Measurements from ENCODE around the gene MAG. TPM values are rescaled to one million over a fixed set of nuclear protein-coding genes. Genes with fewer than 3 reads are reported as not detected.
A peak's percentile ranks its signal among the peaks of the same experiment; 100 is the strongest.

The MAG gene
- total and polyA plus RNA-seq, 10 of the 15 experiments (the other 5 are each of a cell fraction or from before 2014, with no cell fraction given), result 0.03 to 0.82 (median 0.17) TPM; not detected in 2

GRCh38 chr19:35315883-35316282 is 23.9 kb downstream of the MAG start:
- H3K27ac ChIP-seq (ENCODE audit: control insufficient read depth, insufficient read depth), result no peak overlapping the region
- no peaks in the 10 kb centered on the region for H3K9me3 ChIP-seq (replicated peaks; ENCODE audit: control insufficient read depth, insufficient read depth, low read length)
- no peaks in the 10 kb centered on the region for H3K27me3 ChIP-seq (replicated peaks in 1 of 2; ENCODE audit: control insufficient read depth in 2 of 2, insufficient read depth in 2 of 2, low read length in 1 of 2)
- no peak overlapping the region for H2AFZ ChIP-seq (ENCODE audit: control insufficient read depth, low read depth, low read length)
- no peak for FAIRE-seq
- ChIA-PET SMC1A (ENCODE audit: uncharacterized antibody, unreplicated experiment) (interaction anchor here (0.5 to 11.0 kb wide), 8 partner anchors 8 to 193 kb away, joined by 3 to 122 read pairs (median 4); partner anchors contain the start of gene CD22), POLR2A (interaction anchor here (1.3 kb wide), 1 partner anchor 11 kb away, joined by 5 read pairs; no protein-coding TSS in a partner anchor), CTCF (interaction anchor here (0.6 to 2.5 kb wide), 11 partner anchors 12 to 179 kb away, joined by 3 to 9 read pairs (median 4); partner anchors contain the start of gene FFAR1), RAD21 (ENCODE audit: unreplicated experiment) (interaction anchor here (1.0 to 1.6 kb wide), 4 partner anchors 32 to 179 kb away, joined by 3 read pairs; partner anchors contain the start of gene FFAR1)
- 79% methylated on average over 9 of the region's 9 CpGs for WGBS (ENCODE audit: insufficient coverage, insufficient replicate concordance, low lambda C conversion rate, missing lambda C conversion rate)
- intact Hi-C loops (cut with micrococcal nuclease; ENCODE audit: unreplicated experiment), result no loop called here
- no peak overlapping the region for H3K4me2 ChIP-seq (ENCODE audit: control insufficient read depth, insufficient read depth)
- no peak overlapping the region for H3K9ac ChIP-seq (ENCODE audit: control insufficient read depth, insufficient read depth, low read length)
- H3K4me1 ChIP-seq (ENCODE audit: control insufficient read depth, insufficient read depth, low read length), result peaks cover 20% of the 10 kb centered on the region
- no TSS peak for BruUV-seq (replicated peaks)
- in situ Hi-C loops (cut with MboI), result no loop called here
- H4K20me1 ChIP-seq (ENCODE audit: control insufficient read depth, insufficient read depth), result no peaks in the 10 kb centered on the region
- ATAC-seq, result peak; percentile 33; the same call in 2 of the 3 replicates
- H3K36me3 ChIP-seq (ENCODE audit: control insufficient read depth in 2 of 2, insufficient read depth in 2 of 2, low read length in 1 of 2), result no peaks in the 10 kb centered on the region
- no peak overlapping the region for H3K4me3 ChIP-seq
- no peak for DNase-seq (ENCODE audit: low read depth, low spot score)
- H3K79me2 ChIP-seq (ENCODE audit: control insufficient read depth, insufficient read depth, low read length), result no peaks in the 10 kb centered on the region
- no peak for TF ChIP-seq SUZ12 (IDR thresholded peaks at IDR 0.05; ENCODE audit: unreplicated experiment)
- no peak for TF ChIP-seq MLLT1 (IDR thresholded peaks at IDR 0.05)
- TF ChIP-seq HSF1 (IDR thresholded peaks at IDR 0.05; ENCODE audit: low read depth, low read length), result no peak
- TF ChIP-seq WRNIP1 (IDR thresholded peaks at IDR 0.05; ENCODE audit: borderline replicate concordance, low read depth, low read length), result no peak
- TF ChIP-seq CTCF (IDR thresholded peaks at IDR 0.05 in 2 of 3, conservative IDR thresholded peaks at IDR 0.05 in 1 of 3; ENCODE audit: control insufficient read depth in 2 of 3, extremely low read depth in 1 of 3, insufficient read depth in 1 of 3, low read depth in 3 of 3, low read length in 3 of 3), result peak in 2 of 3 experiments; percentile 10 to 33; a peak in 1 of 6 replicates
- no peak for TF ChIP-seq ATF3 (IDR thresholded peaks at IDR 0.05; ENCODE audit: borderline replicate concordance, extremely low read depth, low read depth, low read length)
- TF ChIP-seq KLF5 (IDR thresholded peaks at IDR 0.05; ENCODE audit: partially characterized antibody), result no peak
- TF ChIP-seq SMC3 (IDR thresholded peaks at IDR 0.05; ENCODE audit: borderline replicate concordance, low read length), result peak; percentile 13; the same call in 1 of the 2 replicates
- TF ChIP-seq ZNF687 (IDR thresholded peaks at IDR 0.05), result no peak
- peak; percentile 38; the same call in 1 of the 2 replicates for TF ChIP-seq RAD21 (IDR thresholded peaks at IDR 0.05; ENCODE audit: insufficient read depth, low read depth, low read length)
- TF ChIP-seq GATAD2B (conservative IDR thresholded peaks at IDR 0.05; ENCODE audit: low read depth), result no peak
- no peak for TF ChIP-seq SREBF2 (IDR thresholded peaks at IDR 0.05; ENCODE audit: low read length)
- TF ChIP-seq SMAD1 (IDR thresholded peaks at IDR 0.05; ENCODE audit: low read depth, partially characterized antibody), result no peak

All from GM12878 (cell line).